ENCODE data around the gene FLVCR2.

The FLVCR2 gene

DNA sequence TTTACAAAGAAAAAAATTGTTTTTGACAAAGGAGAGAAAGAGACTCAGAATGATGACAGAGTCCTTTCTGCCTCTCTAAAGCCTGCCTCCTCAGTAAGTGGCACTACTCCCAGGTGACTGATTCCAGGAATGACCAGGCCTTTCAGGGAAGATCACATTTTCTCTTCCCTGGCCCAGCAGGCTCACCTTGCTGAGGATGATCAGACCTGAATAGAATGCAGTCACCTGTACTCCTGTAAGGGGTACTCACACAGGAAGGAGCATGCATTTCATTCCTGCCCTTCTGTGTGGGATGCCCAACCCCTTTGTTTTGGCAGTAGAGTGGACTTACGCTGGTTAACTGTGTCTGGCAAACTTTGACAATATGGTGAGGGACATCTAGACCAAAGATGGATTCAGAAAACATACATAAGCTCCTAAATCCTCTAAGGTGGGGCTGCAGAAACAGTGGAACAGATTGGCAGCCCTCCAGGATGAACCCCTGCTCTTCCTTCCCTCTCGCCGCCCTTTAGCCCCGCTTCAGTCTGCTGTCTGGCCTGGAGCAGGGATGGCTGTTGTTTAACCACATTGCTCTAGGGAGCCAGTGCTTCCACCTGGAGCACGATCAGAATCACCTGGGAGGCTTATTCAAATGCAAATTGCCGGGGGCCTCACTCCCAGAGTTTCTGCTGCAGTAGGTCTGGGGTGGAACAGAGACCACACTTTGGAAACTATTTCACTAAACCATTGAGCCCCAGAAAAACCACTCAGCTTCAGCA, 52.5 kb downstream of the FLVCR2 start:
- DNase-seq (ENCODE audit: low read depth, low spot score), result no peak

- DNase-seq (ENCODE audit: low read depth, low spot score), result no peak
Observed at GRCh38 chr14:75631453-75631831, 53.0 kb downstream of the FLVCR2 start.

DNA sequence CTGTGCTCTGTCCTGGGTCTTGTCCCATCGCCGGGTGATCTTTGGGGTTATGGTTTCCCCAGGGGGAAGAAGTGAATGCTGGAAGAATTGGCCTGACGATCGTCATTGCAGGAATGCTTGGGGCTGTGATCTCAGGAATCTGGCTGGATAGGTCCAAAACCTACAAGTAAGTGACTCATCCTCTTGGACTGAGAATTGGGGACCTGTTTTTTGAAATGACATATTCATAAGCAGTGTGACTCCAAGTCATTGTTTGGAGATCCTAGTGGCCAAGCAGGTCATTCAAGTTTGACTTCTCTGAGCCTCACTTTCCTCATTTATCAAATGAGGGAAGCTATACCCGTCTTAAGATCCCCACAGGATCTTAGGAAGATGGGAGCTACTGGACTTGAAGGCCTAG, 56.4 kb downstream of the FLVCR2 start:
- no peak for DNase-seq (ENCODE audit: low read depth, low spot score)

DNA sequence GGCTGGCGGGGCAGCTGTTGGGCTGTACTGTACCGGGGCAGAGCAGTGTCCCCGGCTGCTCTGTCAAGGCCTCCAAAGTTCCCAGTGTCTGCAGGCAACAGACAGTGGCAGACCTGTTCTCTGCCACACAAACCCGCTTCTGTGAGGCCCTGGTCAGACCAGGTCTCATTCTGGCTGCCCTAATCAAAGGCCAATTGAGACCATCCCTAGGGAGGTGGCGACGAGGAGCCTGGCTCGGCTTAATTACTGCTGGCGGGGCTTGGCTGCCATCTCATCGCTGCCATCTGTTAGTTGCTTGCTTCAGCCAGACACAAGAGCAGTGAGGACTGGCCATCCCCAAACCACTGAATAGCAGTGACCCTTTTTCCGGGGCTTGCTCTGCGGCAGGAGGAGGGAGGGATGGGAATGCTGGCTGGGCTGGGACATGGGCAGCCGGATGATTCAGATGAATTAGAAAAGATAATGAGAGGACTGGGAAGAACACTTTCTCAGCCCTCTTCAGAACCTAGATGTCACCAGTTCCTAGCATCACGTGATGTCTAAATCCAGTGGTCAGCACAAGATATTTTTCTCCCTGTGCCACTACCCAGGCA, 57.8 kb downstream of the FLVCR2 start:
- no peak for DNase-seq (ENCODE audit: low read depth, low spot score)

DNA sequence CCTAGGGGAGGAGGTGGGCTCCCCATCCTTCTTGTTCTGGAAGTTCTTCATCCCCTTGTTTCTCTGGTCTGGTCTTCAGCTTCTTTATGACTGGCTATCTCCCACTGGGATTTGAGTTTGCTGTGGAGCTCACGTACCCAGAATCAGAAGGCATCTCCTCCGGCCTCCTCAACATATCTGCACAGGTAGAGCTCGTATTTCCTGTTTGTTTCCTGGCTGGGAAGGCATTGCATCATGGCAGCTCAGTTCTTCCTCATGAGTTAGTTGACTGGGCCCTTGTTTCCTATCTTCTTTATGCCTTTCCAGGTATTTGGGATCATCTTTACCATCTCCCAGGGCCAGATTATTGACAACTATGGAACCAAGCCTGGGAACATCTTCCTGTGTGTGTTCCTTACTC, 62.5 kb downstream of the FLVCR2 start:
- no peak for DNase-seq (ENCODE audit: low read depth, low spot score)

- DNase-seq (ENCODE audit: low read depth, low spot score), result no peak
Observed at GRCh38 chr14:75643985-75644384, 65.6 kb downstream of the FLVCR2 start.

GRCh38 chr14:75645056-75645455, 66.6 kb downstream of the FLVCR2 start:
- DNase-seq (ENCODE audit: low read depth, low spot score), result no peak

GRCh38 chr14:75646762-75647161, 68.3 kb downstream of the FLVCR2 start:
- DNase-seq (ENCODE audit: low read depth, low spot score), result no peak

DNA sequence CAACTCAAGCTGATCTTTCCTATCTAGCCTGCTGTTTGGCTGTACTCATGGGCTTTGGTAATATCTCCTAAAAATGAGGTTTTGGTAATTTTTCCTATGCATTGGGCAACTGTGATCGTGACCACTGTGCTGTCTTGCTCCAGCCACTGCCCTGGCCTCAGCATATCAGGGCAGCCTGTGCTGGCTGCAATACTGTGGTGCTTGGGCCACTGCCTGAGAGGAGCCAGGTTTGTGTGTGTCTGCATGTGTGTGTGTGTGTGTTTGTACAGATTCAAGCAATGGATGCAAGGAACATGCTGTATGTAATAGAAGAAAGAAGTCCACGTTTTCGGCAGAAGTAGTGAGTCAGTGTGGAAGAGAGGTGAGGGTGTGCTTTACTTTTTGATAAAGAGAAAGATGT, 69.2 kb downstream of the FLVCR2 start:
- DNase-seq (ENCODE audit: low read depth, low spot score), result no peak

GRCh38 chr14:75648066-75648838, 69.8 kb downstream of the FLVCR2 start:
- DNase-seq (ENCODE audit: low read depth, low spot score), result peak; percentile 94

DNA sequence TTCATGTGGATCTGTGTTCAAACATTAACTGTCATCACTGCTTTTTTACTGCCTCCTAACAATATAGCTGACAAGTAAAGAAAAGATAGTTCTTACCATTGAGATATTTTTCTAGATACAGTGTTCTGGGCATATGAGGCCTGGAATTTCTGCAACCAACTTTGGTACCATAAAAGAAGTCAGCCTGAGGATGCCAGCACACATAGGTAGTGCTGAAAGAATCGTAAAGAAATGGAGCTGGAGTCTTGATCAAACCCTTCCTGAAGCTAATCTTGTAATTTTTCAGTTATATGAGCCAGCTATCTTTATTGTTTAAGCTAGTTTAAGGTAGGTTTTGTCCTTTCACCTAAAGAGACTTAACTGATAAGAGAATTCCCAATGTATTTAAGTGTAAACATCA, 70.9 kb downstream of the FLVCR2 start:
- DNase-seq (ENCODE audit: low read depth, low spot score), result no peak

DNA sequence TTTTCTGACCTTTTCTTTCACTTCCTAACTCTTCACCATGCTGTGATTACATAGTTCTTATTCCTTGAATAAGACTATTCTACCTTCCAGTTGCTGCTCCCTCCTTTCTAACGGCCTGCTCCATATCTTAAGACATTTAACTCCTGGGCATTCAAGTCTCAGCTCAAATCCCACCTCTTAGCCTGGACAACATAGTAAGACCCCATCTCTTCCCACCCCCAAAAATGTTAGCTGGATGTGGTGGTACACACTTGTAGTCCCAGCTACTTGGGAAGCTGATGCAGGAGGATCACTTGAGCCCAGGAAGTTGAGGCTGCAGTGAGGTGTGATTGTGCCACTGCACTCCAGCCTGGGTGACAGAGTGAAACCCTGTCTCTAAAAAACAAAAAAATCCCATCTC, 71.4 kb downstream of the FLVCR2 start:
- DNase-seq (ENCODE audit: low read depth, low spot score), result no peak

DNA sequence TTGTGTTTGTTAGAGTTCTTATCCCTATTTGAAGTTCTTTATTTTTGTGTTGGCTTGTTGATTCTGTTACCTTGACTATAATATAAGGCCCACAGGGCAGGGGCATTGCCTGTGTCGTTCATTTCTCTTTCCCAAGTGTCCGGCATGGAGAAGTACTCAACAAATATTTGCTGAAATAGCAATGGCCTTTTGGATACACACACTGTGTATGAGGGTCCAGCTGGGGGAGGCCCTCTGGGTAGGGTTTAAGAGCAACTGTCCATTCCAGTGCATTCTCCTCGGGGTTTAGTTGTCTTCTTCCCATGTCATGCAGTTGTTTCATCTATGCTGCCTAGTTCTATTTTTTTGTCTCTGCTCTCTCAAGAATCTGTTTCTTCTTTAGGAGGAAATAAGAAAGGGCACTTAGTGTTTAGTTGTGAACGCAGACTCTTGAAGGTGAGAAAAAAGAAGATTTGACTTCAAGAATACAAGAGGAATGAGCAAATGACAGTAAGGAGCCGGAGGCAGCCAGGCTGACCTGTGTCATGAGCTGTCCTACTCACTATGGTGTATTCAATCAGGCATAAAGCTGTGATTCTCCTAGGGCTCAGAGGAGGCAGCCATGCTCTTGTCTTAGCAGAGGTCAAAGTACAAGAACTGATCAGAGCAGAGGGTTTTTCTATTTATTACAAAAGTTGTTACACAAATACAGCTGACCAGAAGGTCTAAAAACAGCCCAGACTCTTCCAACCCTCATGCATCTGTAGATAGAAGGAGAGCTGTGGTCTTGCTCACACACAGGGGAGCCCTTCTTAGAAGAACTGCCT, 72.0 kb downstream of the FLVCR2 start:
- no peak for DNase-seq (ENCODE audit: low read depth, low spot score)

DNA sequence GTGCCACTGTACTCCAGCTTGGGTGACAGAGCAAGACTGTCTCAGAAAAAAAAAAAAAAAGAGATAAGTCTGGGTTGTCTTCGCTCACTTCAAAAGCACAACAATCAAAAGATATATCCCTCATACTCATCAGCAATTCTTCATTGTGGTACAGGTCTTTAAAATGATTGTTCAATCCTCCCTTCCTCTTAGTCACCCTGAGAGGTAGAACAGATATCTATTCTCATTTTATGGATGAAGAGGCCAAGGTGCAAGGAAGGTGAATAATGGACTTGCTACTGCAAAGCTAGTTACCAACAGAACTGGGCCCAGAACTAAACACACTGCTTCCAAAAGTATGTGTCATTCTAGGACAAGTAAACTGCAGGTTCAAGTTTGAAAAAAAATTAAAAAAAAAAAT, 75.1 kb downstream of the FLVCR2 start:
- DNase-seq (ENCODE audit: low read depth, low spot score), result no peak

GRCh38 chr14:75654127-75654732, 75.8 kb downstream of the FLVCR2 start:
- DNase-seq (ENCODE audit: low read depth, low spot score), result peak; percentile 45

DNA sequence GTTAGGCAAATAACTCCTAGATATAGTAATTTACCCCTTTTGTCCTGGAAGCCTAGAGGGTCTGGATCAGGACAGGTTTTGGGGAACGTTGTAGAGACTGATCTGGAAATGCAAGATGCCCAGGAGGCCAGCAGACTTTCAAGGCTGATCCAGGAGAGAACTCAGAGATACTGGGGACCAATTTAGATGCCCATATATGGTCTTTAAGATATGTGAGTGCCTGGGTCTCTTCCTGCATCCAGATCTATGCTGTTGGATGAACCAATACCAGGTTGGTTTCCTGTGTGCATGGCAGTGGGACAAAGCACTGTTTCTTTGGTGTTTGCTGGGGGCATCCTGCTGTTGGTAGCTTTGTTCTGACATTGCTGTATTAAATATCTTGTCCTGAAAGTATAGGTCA, 76.8 kb downstream of the FLVCR2 start:
- DNase-seq (ENCODE audit: low read depth, low spot score), result no peak

- no peak for DNase-seq (ENCODE audit: low read depth, low spot score)
Observed at GRCh38 chr14:75657331-75657730, 78.9 kb downstream of the FLVCR2 start.

- DNase-seq (ENCODE audit: low read depth, low spot score), result no peak
Observed at GRCh38 chr14:75658957-75659356, 80.5 kb downstream of the FLVCR2 start.

GRCh38 chr14:75660238-75660629, 81.8 kb downstream of the FLVCR2 start:
- DNase-seq (ENCODE audit: low read depth, low spot score), result no peak

DNA sequence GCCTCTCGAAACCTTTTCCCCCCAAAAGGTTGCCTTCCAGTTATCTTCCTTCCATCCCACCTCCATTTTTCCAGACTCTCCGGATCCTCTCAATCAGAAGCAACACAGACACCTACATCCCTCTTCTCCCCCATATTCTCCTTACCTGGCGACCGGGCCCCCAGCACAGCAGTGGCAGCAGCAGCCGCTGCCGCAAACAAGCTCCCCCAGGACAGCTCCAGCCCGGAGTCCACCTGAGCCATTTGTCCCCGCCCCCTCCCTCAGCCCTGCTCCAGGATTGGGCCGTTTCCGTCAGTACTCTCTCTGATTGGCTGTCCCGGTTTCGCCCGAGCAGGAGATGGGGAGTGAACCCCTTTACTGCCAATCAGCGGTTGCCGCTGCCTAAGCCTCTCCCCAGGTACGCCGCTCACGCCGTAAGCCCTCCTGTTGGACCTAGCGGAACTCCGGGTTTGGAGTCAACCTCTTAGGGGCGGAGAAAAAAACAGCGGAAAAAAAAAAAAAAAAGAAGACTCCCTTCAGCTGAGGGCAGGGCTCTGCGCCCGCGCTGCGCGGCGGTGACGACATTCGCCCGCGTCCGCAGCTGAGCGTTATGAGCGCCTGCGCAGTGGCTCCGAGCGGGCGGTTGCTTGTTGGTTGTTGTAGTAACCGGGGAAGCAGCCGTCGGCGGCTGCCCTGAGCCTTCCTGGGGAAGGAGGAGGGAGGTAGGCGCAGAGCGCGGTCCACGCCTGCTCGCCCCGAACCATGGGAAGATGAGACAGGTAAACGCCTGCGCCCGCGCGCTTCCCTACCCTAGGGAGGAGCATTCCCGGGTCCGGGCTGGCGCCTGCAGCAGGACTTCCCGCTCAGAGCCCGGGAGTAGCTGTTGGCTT, 82.4 kb downstream of the FLVCR2 start, which contains the start of the genes ERG28 and TTLL5:
TSS of gene ERG28 (minus strand) at position 247 of the 869 bp plus-strand sequence. CDS start 3,374 bp downstream, outside the sequence.
TSS of gene TTLL5 (plus strand) at position 617 of the 869 bp plus-strand sequence. CDS start 1,904 bp downstream, outside the sequence.
- peak; percentile 96 for DNase-seq (ENCODE audit: low read depth, low spot score)
